ENCODE results near the gene TCEAL9. TPM values are rescaled to one million over a fixed set of nuclear protein-coding genes. Genes with fewer than 3 reads are reported as not detected.

Gene TCEAL9
- total and polyA plus RNA-seq, 2 of the 4 experiments (the other 2 are of a cell fraction), result 20.3 to 111 TPM

DNA sequence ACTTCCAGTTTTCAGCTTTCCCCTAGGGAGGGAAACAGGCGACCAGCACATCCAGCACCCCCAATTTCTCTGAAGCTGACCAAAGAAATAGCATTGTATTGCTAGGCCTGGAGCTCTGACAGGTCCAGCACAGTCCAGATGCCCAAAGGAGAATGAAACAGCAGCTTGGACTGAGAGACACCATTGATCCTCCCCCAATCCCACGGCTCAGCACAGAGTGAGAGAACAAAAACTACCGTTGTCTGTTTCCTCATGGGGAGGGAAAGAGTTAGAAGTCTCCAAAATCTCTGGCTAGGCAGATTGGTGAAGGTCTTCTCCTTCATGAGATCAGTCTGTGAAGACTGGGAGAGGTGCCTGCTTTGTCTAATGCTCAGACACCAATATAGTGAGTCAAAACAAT is 17.6 kb upstream of the TCEAL9 start:
- DNase-seq (no peak), ATAC-seq (ENCODE audit: low read depth) (no peak)
- Histone ChIP-seq H3K9me1 (ENCODE audit: insufficient read depth, low read length) (no peaks in the 10 kb centered on the region), H3K27ac (ENCODE audit: insufficient read depth, low read length) (no peak overlapping the region), H3K4me1 (ENCODE audit: control insufficient read depth, insufficient read depth, low read length) (no peaks in the 10 kb centered on the region), H2BK120ac (ENCODE audit: low read depth, low read length) (no peak overlapping the region), H3K4me3 (ENCODE audit: insufficient read depth, low read depth, low read length) (no peak overlapping the region), H2AK9ac (replicated peaks; ENCODE audit: low read depth, low read length, poor library complexity) (no peak overlapping the region), H2AFZ (replicated peaks; ENCODE audit: low read length, poor library complexity) (no peak overlapping the region), H3K18ac (ENCODE audit: low read depth, low read length) (no peak overlapping the region), H3K36me3 (ENCODE audit: control insufficient read depth, insufficient read depth, low read length) (no peaks in the 10 kb centered on the region), H4K5ac (ENCODE audit: low read depth, low read length) (no peak overlapping the region), H3K79me1 (ENCODE audit: low read depth in 1 of 2, low read length in 2 of 2) (no peaks in the 10 kb centered on the region), H3K56ac (ENCODE audit: extremely low read depth, insufficient read depth, low read length) (no peak overlapping the region), H3K4ac (ENCODE audit: low read depth, low read length) (no peak overlapping the region), H2AK5ac (ENCODE audit: low read depth, low read length) (no peak overlapping the region), H4K8ac (ENCODE audit: low read depth in 2 of 2, low read length in 2 of 2) (no peak overlapping the region), H3K14ac (replicated peaks; ENCODE audit: low read depth, low read length) (no peak overlapping the region), H2BK20ac (ENCODE audit: low read depth, low read length) (no peak overlapping the region), H4K20me1 (ENCODE audit: insufficient read depth, low read length) (no peaks in the 10 kb centered on the region), H3K9me3 (ENCODE audit: control insufficient read depth, insufficient read depth, low read length) (no peaks in the 10 kb centered on the region), H3K9ac (ENCODE audit: low read depth, low read length) (no peak overlapping the region), H3K4me2 (ENCODE audit: low read depth, low read length) (no peak overlapping the region), H2BK5ac (ENCODE audit: low read depth, low read length, poor library complexity, severe bottlenecking) (no peak overlapping the region), H2BK15ac (ENCODE audit: low read depth, low read length) (no peak overlapping the region), H3K27me3 (ENCODE audit: control insufficient read depth, insufficient read depth, low read length) (peaks cover 24% of the 10 kb centered on the region), H4K91ac (ENCODE audit: insufficient read depth, low read depth, low read length) (no peak overlapping the region), H3K23ac (ENCODE audit: low read depth, low read length) (no peak overlapping the region)
- no TSS peak for BruUV-seq (replicated peaks)
- WGBS, 2 experiments (ENCODE audit: extremely low coverage in 2 of 2, insufficient read length in 1 of 2), result no CpG with 5 or more reads among the region's 3 CpGs
- dilution Hi-C loops (cut with HindIII; ENCODE audit: low sequenced_read_pairs, unreplicated experiment) (no loop called here), in situ Hi-C loops (cut with MboI; ENCODE audit: low sequenced_read_pairs) (no loop called here), intact Hi-C loops (cut with micrococcal nuclease) (no loop called here)
- ChIA-PET POLR2A (ENCODE audit: unreplicated experiment) (no interaction called here), CTCF (no interaction called here)
- no peak for TF ChIP-seq RCOR1 (IDR thresholded peaks at IDR 0.05; ENCODE audit: insufficient replicate concordance, low read length)
- no peak for TF ChIP-seq ELK1 (IDR thresholded peaks at IDR 0.05; ENCODE audit: borderline replicate concordance, low read depth, low read length)
- no peak for TF ChIP-seq POLR2A (IDR thresholded peaks at IDR 0.05; ENCODE audit: low read depth, low read length)
- TF ChIP-seq, protein P1, sequence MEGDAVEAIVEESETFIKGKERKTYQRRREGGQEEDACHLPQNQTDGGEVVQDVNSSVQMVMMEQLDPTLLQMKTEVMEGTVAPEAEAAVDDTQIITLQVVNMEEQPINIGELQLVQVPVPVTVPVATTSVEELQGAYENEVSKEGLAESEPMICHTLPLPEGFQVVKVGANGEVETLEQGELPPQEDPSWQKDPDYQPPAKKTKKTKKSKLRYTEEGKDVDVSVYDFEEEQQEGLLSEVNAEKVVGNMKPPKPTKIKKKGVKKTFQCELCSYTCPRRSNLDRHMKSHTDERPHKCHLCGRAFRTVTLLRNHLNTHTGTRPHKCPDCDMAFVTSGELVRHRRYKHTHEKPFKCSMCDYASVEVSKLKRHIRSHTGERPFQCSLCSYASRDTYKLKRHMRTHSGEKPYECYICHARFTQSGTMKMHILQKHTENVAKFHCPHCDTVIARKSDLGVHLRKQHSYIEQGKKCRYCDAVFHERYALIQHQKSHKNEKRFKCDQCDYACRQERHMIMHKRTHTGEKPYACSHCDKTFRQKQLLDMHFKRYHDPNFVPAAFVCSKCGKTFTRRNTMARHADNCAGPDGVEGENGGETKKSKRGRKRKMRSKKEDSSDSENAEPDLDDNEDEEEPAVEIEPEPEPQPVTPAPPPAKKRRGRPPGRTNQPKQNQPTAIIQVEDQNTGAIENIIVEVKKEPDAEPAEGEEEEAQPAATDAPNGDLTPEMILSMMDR (conservative IDR thresholded peaks at IDR 0.05; ENCODE audit: low read depth, low read length), result no peak
- TF ChIP-seq RFX5 (IDR thresholded peaks at IDR 0.05; ENCODE audit: low read depth, low read length), result no peak
- no peak for TF ChIP-seq SMC3 (IDR thresholded peaks at IDR 0.05; ENCODE audit: low read depth, low read length)
- no peak for TF ChIP-seq USF2 (IDR thresholded peaks at IDR 0.05; ENCODE audit: low read depth, low read length)
- TF ChIP-seq CHD1 (IDR thresholded peaks at IDR 0.05; ENCODE audit: low read depth, low read length), result no peak
- no peak for TF ChIP-seq CEBPB (IDR thresholded peaks at IDR 0.05; ENCODE audit: low read depth, low read length)
- no peak for TF ChIP-seq NFE2L2 (IDR thresholded peaks at IDR 0.05; ENCODE audit: low read depth, low read length)
- TF ChIP-seq FOS (IDR thresholded peaks at IDR 0.05; ENCODE audit: low read depth, low read length), result no peak
- TF ChIP-seq MAFK (IDR thresholded peaks at IDR 0.05; ENCODE audit: low read depth, low read length), result no peak
- no peak for TF ChIP-seq BHLHE40 (IDR thresholded peaks at IDR 0.05; ENCODE audit: low read depth, low read length)

Measured in IMR-90 (cell line).